ENCODE measurements around the gene XYLT1.

XYLT1 gene

GRCh38 chr16:17457513-17457912 is 13.2 kb downstream of the XYLT1 start:
- no peak for DNase-seq (ENCODE audit: low read depth in 2 of 2)

- no peak for DNase-seq (ENCODE audit: low read depth in 2 of 2)
These were observed 16.5 kb downstream of the XYLT1 start for GRCh38 chr16:17454162-17454730.

GRCh38 chr16:17453364-17454038 is 17.3 kb downstream of the XYLT1 start:
- no peak for DNase-seq (ENCODE audit: low read depth in 2 of 2)

- no peak for DNase-seq (ENCODE audit: low read depth in 2 of 2)
These were observed 17.8 kb downstream of the XYLT1 start for GRCh38 chr16:17452922-17453321.

GRCh38 chr16:17451843-17452242 is 18.9 kb downstream of the XYLT1 start:
- DNase-seq (ENCODE audit: low read depth in 2 of 2): no peak

GRCh38 chr16:17450291-17450690 is 20.5 kb downstream of the XYLT1 start:
- DNase-seq (ENCODE audit: low read depth in 2 of 2): no peak

- no peak for DNase-seq (ENCODE audit: low read depth in 2 of 2)
These were observed 21.8 kb downstream of the XYLT1 start for GRCh38 chr16:17448640-17449638.

GRCh38 chr16:17447101-17447569 is 23.6 kb downstream of the XYLT1 start:
- no peak for DNase-seq (ENCODE audit: low read depth in 2 of 2)

- no peak for DNase-seq (ENCODE audit: low read depth in 2 of 2)
These were observed 24.1 kb downstream of the XYLT1 start for GRCh38 chr16:17446661-17447060.

GRCh38 chr16:17445421-17445820 is 25.3 kb downstream of the XYLT1 start:
- DNase-seq (ENCODE audit: low read depth in 2 of 2): no peak

- no peak for DNase-seq (ENCODE audit: low read depth in 2 of 2)
These were observed 26.1 kb downstream of the XYLT1 start for GRCh38 chr16:17444658-17445057.

GRCh38 chr16:17440131-17440530 is 30.6 kb downstream of the XYLT1 start:
- DNase-seq (ENCODE audit: low read depth in 2 of 2): no peak

- DNase-seq (ENCODE audit: low read depth in 2 of 2): no peak
These were observed 31.2 kb downstream of the XYLT1 start for GRCh38 chr16:17439580-17439979.

- no peak for DNase-seq (ENCODE audit: low read depth in 2 of 2)
These were observed 32.8 kb downstream of the XYLT1 start for GRCh38 chr16:17437981-17438380.

GRCh38 chr16:17437127-17437720 is 33.5 kb downstream of the XYLT1 start:
- DNase-seq (ENCODE audit: low read depth in 2 of 2): no peak

GRCh38 chr16:17435318-17435717 is 35.4 kb downstream of the XYLT1 start:
- no peak for DNase-seq (ENCODE audit: low read depth in 2 of 2)

- no peak for DNase-seq (ENCODE audit: low read depth in 2 of 2)
These were observed 36.9 kb downstream of the XYLT1 start for GRCh38 chr16:17433577-17434451.

- DNase-seq (ENCODE audit: low read depth in 2 of 2): no peak
These were observed 37.7 kb downstream of the XYLT1 start for GRCh38 chr16:17432901-17433576.

- DNase-seq (ENCODE audit: low read depth in 2 of 2): no peak
These were observed 38.7 kb downstream of the XYLT1 start for GRCh38 chr16:17431968-17432625.

- DNase-seq (ENCODE audit: low read depth in 2 of 2): no peak
These were observed 39.7 kb downstream of the XYLT1 start for GRCh38 chr16:17431012-17431411.

Measured in stimulated activated CD8-positive, alpha-beta memory T cell treated with anti-CD3 and anti-CD28 coated beads, Interleukin-7, amount 100 ng/mL, for 1 hour (primary cell).